IMR-90 (cell line): ENCODE results near the gene CECR2.

Experiments used
- BHLHE40 ChIP-seq: fragments of 150-350 bp; IDR thresholded peaks from 2 replicates; pipeline ENCODE4 v1.6.1; 2016; ENCODE audit warnings: mild to moderate bottlenecking, low read depth, low read length
- CEBPB ChIP-seq: IDR thresholded peaks from 2 replicates; pipeline ENCODE4 v1.6.1; 2012; ENCODE audit warnings: low read depth, low read length, improper control_type of control experiment
- CHD1 ChIP-seq: IDR thresholded peaks from 2 replicates; pipeline ENCODE4 v1.6.1; 2012; ENCODE audit warnings: low read depth, low read length, improper control_type of control experiment
- NFE2L2 ChIP-seq: fragments of 150-350 bp; IDR thresholded peaks from 2 replicates; pipeline ENCODE4 v1.6.1; 2016; ENCODE audit warnings: low read depth, mild to moderate bottlenecking, low read length
- POLR2A ChIP-seq: IDR thresholded peaks from 2 replicates; pipeline ENCODE4 v1.6.1; 2012; ENCODE audit warnings: mild to moderate bottlenecking, low read depth, low read length
- RCOR1 ChIP-seq: IDR thresholded peaks from 2 replicates; pipeline ENCODE4 v1.6.1; 2012; ENCODE audit warnings: mild to moderate bottlenecking, low read length, improper control_type of control experiment; ENCODE audit not compliant: insufficient replicate concordance
- TF ChIP-seq, protein P1 (sequence below): conservative IDR thresholded peaks from 2 replicates; pipeline ENCODE4 v1.5.1; 2012; ENCODE audit warnings: mild to moderate bottlenecking, low read depth, low read length, improper control_type of control experiment

DNA sequence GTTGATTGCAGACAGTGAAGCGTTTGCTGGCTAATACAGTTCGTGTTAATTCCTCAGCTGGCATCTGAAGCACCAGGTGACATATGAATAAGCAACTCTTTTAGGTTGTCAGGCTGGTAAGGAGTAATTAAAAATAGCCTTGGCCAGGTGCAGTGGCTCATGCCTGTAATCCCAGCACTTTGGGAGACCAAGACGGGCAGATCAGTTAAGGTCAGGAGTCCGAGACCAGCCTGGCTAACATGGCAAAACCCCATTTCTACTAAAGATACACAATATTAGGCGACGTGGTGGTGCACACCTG is 74.9 kb downstream of the CECR2 start:
- TF ChIP-seq BHLHE40 (no peak), RCOR1 (no peak), CEBPB (no peak), NFE2L2 (no peak), CHD1 (no peak), POLR2A (no peak)
- TF ChIP-seq, protein P1, sequence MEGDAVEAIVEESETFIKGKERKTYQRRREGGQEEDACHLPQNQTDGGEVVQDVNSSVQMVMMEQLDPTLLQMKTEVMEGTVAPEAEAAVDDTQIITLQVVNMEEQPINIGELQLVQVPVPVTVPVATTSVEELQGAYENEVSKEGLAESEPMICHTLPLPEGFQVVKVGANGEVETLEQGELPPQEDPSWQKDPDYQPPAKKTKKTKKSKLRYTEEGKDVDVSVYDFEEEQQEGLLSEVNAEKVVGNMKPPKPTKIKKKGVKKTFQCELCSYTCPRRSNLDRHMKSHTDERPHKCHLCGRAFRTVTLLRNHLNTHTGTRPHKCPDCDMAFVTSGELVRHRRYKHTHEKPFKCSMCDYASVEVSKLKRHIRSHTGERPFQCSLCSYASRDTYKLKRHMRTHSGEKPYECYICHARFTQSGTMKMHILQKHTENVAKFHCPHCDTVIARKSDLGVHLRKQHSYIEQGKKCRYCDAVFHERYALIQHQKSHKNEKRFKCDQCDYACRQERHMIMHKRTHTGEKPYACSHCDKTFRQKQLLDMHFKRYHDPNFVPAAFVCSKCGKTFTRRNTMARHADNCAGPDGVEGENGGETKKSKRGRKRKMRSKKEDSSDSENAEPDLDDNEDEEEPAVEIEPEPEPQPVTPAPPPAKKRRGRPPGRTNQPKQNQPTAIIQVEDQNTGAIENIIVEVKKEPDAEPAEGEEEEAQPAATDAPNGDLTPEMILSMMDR, result no peak
